ENCODE measurements around the gene ACE. TPM values are rescaled to one million over a fixed set of nuclear protein-coding genes. Genes with fewer than 3 reads are reported as not detected.
"Not testable (repeated sequence)": the region's sequence is repeated elsewhere in the genome, so short reads cannot be mapped to it uniquely, and the experiment has no call there.

Gene ACE
- total RNA-seq, 6 donors from 2014 or later: 21.1 to 90.6 (median 65.1) TPM

DNA sequence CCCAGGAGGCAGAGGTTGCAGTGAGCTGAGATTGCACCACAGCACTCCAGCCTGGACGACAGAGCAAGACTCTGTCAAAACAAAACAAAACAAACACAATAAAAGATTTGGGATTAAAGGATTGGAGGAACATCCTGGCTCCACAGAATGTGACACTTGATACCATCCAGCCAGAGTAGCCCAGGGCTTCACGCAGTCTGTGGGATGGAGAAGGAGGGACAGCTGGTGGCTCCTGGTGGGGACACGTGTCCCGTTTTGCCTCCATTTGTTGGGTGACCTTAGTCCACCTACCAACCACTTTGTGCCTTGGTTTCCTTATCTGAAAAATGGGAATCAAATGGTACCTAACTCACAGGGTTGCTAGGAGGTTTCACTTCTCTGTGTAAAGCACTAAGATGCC is 18.4 kb upstream of the ACE start:
- H3K4me3 ChIP-seq: no peak overlapping the region
- H3K36me3 ChIP-seq: no peaks in the 10 kb centered on the region
- DNase-seq (no peak), ATAC-seq (ENCODE audit: low FRiP score in 2 of 2) (no peak)
- peaks cover 4 to 17% (median 10%) of the 10 kb centered on the region in 4 donors for H3K4me1 ChIP-seq
- WGBS, 2 donors: 78 to 91% methylated on average over 4 of the region's 4 CpGs
- no peak overlapping the region for H3K27ac ChIP-seq
- no peaks in the 10 kb centered on the region for H3K9me3 ChIP-seq
- TF ChIP-seq, protein P1, sequence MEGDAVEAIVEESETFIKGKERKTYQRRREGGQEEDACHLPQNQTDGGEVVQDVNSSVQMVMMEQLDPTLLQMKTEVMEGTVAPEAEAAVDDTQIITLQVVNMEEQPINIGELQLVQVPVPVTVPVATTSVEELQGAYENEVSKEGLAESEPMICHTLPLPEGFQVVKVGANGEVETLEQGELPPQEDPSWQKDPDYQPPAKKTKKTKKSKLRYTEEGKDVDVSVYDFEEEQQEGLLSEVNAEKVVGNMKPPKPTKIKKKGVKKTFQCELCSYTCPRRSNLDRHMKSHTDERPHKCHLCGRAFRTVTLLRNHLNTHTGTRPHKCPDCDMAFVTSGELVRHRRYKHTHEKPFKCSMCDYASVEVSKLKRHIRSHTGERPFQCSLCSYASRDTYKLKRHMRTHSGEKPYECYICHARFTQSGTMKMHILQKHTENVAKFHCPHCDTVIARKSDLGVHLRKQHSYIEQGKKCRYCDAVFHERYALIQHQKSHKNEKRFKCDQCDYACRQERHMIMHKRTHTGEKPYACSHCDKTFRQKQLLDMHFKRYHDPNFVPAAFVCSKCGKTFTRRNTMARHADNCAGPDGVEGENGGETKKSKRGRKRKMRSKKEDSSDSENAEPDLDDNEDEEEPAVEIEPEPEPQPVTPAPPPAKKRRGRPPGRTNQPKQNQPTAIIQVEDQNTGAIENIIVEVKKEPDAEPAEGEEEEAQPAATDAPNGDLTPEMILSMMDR (IDR thresholded peaks at IDR 0.05): no peak
- no peak for TF ChIP-seq POLR2A (IDR thresholded peaks at IDR 0.05)
- TF ChIP-seq POLR2AphosphoS5 (IDR thresholded peaks at IDR 0.05): no peak
- TF ChIP-seq EP300 (IDR thresholded peaks at IDR 0.05): no peak
- no peaks in the 10 kb centered on the region for H3K27me3 ChIP-seq

DNA sequence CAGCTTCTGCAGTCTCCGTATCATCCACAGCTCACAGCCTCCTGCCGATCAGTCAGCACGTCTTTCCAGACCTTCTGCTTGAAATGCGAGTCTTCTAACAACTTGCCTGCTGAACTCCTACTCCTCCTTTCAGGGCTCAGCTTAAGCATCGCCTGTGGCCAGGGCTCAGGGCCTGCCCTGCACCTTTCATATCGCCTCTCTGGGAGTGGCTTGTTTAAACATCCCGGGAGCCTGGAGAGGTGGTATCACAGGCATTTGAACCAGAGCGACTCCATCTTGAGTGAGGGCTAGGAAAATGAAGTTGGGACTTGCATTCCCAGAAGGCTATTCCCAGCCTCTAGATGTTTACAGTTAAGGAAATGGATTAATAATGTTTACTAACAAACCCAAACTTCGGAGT is 16.8 kb upstream of the ACE start:
- Histone ChIP-seq H3K9me3 (no peaks in the 10 kb centered on the region), H3K4me1 (peaks cover 4 to 15% (median 10%) of the 10 kb centered on the region in 4 donors), H3K4me3 (no peak overlapping the region), H3K27me3 (no peaks in the 10 kb centered on the region), H3K36me3 (no peaks in the 10 kb centered on the region), H3K27ac (no peak overlapping the region)
- 66 to 73% methylated on average over 9 of the region's 9 CpGs for WGBS, 2 donors
- DNase-seq (no peak), ATAC-seq (ENCODE audit: low FRiP score in 2 of 2) (no peak)
- TF ChIP-seq POLR2AphosphoS5 (IDR thresholded peaks at IDR 0.05) (no peak), POLR2A (IDR thresholded peaks at IDR 0.05) (no peak), EP300 (IDR thresholded peaks at IDR 0.05) (no peak)
- TF ChIP-seq, protein P1 (IDR thresholded peaks at IDR 0.05): no peak

DNA sequence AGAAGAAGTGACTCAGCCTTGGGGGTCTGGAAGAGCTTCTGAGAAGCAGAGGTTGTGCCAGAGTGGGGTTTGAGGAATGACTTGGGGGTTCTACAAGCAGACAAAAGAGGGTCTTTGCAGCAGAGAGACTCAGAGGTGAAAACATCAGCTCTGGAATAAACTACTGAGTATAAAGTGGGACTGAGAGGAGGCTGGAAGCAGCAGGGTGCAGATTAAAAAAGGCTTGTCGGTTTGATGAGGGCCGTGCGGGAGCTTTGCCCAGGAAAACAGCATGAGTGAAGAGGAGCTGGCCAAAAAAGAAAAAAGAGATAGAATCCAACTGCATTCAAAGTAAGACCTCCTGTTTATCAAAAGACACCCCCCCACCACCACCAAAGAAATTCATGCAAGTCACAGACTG is 13.1 kb upstream of the ACE start:
- DNase-seq (no peak), ATAC-seq (ENCODE audit: low FRiP score in 2 of 2) (no peak)
- 51 to 67% methylated on average over 3 of the region's 3 CpGs for WGBS, 2 donors
- Histone ChIP-seq H3K27ac (no peak overlapping the region), H3K36me3 (no peaks in the 10 kb centered on the region), H3K27me3 (no peaks in the 10 kb centered on the region), H3K4me1 (peaks cover 4 to 15% (median 10%) of the 10 kb centered on the region in 4 donors), H3K4me3 (no peak overlapping the region), H3K9me3 (no peaks in the 10 kb centered on the region)
- TF ChIP-seq POLR2AphosphoS5 (IDR thresholded peaks at IDR 0.05): no peak

DNA sequence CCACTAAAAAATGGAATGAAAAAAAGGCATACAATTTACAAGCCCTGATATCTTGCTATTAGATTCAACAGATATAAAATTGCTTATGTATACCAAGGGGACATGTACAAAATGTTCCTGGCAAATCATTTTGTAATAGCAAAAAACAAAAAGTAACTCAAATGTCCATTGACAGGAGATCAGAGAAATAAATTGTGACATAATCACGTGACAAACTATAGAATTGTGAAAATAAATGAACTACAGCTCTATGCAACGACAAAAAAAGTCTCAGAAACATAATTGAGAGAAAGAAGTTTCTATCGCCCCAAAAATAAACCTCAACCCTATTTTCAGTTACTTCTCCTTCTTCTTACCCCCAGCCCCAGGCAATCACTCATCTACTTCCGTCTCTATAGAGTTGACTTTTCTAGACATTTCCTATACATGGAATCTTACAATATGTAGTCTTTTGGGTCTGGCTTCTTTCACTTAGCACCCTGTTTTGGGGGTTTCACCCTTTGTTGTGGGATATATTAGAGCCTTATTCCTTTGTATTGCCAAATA is 12.1 kb upstream of the ACE start:
- no peak for DNase-seq
- 49 to 60% methylated on average over 4 of the region's 4 CpGs for WGBS, 2 donors
- Histone ChIP-seq H3K27ac (no peak overlapping the region), H3K27me3 (no peaks in the 10 kb centered on the region), H3K4me3 (no peak overlapping the region), H3K4me1 (peaks cover 4 to 15% (median 10%) of the 10 kb centered on the region in 4 donors), H3K9me3 (no peaks in the 10 kb centered on the region), H3K36me3 (no peaks in the 10 kb centered on the region)
- no peak for ATAC-seq (ENCODE audit: low FRiP score in 2 of 2)
- TF ChIP-seq POLR2A (IDR thresholded peaks at IDR 0.05) (no peak), POLR2AphosphoS5 (IDR thresholded peaks at IDR 0.05) (no peak), EP300 (IDR thresholded peaks at IDR 0.05) (no peak)
- TF ChIP-seq, protein P1 (IDR thresholded peaks at IDR 0.05): no peak

DNA sequence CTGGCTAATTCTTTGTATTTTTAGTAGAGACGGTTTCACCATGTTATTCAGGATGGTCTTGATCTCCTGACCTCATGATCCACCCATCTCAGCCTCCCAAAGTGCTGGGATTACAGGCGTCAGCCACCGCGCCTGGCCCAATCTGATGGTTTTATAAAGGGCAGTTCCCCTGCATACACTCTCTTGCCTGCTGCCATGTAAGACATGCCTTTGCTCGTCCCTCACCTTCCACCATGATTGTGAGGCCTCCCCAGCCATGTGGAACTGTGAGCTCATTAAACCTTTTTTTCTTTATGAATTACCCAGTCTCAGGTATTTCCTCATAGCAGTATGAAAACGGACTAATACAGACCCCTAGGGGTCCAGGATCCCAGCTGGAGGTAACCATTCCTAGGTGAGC is 8.8 kb upstream of the ACE start:
- H3K27ac ChIP-seq; ATAC-seq (ENCODE audit: low FRiP score in 2 of 2); H3K9me3 ChIP-seq; H3K27me3 ChIP-seq; DNase-seq; H3K4me3 ChIP-seq; H3K4me1 ChIP-seq; H3K36me3 ChIP-seq: not testable (repeated sequence)
- WGBS, 2 donors: 87 to 91% methylated on average over 6 of the region's 6 CpGs

DNA sequence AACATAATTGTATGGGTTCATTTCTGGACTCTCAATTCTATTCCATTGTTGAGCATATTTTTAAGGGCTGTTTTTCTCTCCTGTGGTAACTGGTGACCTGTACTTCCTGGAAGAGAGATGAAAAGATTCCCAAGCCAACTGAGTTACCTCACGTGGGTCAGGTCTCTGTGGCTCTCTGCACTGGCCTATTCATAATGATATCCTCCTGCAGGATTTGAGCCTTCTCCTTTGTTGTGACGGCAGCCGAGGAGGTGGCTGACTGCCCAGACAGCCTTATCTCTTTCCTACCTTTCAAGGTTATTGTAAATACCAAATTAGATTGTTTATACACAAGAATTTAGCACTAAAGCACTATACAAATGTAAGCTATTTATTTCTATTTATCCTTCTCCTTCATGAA is 2.7 kb upstream of the ACE start:
- H3K27ac ChIP-seq: peak overlapping the region in 1 of 4 donors; percentile 40
- WGBS, 2 donors: 21 to 27% methylated on average over 3 of the region's 3 CpGs

More for the DNA sequence above, 2.7 kb upstream of the ACE start:
- H3K27me3 ChIP-seq: peaks cover 0 to 15% (median 7%) of the 10 kb centered on the region in 4 donors
- H3K4me3 ChIP-seq: no peak overlapping the region
- DNase-seq: no peak
- peaks cover 40 to 50% (median 43%) of the 10 kb centered on the region in 4 donors for H3K4me1 ChIP-seq
- H3K9me3 ChIP-seq: no peaks in the 10 kb centered on the region
- ATAC-seq (ENCODE audit: low FRiP score in 2 of 2): no peak
- H3K36me3 ChIP-seq: no peaks in the 10 kb centered on the region
- TF ChIP-seq EP300 (IDR thresholded peaks at IDR 0.05) (no peak), POLR2AphosphoS5 (IDR thresholded peaks at IDR 0.05) (peak; percentile 19 to 43)
